HEK293T (cell line): ENCODE data around the gene TCFL5.

Experiments
- CTBP1 ChIP-seq: fragments of 450-650 bp; IDR thresholded peaks from 2 replicates; pipeline ENCODE4 v1.6.1; 2016; ENCODE audit warnings: borderline replicate concordance
- FOXA1 ChIP-seq: fragments of 450-650 bp; IDR thresholded peaks from 2 replicates; pipeline ENCODE4 v1.6.1; 2016; ENCODE audit warnings: mild to moderate bottlenecking
- FOXM1 ChIP-seq: fragments of 450-650 bp; IDR thresholded peaks from 2 replicates; pipeline ENCODE4 v1.6.1; 2017; ENCODE audit warnings: mild to moderate bottlenecking, borderline replicate concordance
- L3MBTL2 ChIP-seq: fragments of 450-650 bp; conservative IDR thresholded peaks from 2 replicates; pipeline ENCODE4 v1.6.1; 2016; ENCODE audit warnings: mild to moderate bottlenecking
- LEF1 ChIP-seq: fragments of 450-650 bp; IDR thresholded peaks from 2 replicates; pipeline ENCODE4 v1.6.1; 2017; ENCODE audit warnings: mild to moderate bottlenecking, borderline replicate concordance
- NFRKB ChIP-seq: fragments of 450-650 bp; IDR thresholded peaks from 2 replicates; pipeline ENCODE4 v1.6.1; 2016; ENCODE audit warnings: mild to moderate bottlenecking, moderate library complexity
- SP1 ChIP-seq: fragments of 450-650 bp; IDR thresholded peaks from 2 replicates; pipeline ENCODE4 v1.6.1; 2017
- SUZ12 ChIP-seq: fragments of 450-650 bp; IDR thresholded peaks from 2 replicates; pipeline ENCODE4 v1.6.1; 2016; ENCODE audit warnings: mild to moderate bottlenecking
- TARDBP ChIP-seq: fragments of 450-650 bp; IDR thresholded peaks from 2 replicates; pipeline ENCODE4 v1.6.1; 2016
- ZNF384 ChIP-seq: fragments of 450-650 bp; IDR thresholded peaks from 2 replicates; pipeline ENCODE4 v1.6.1; 2016
- TF ChIP-seq, protein P1 (sequence below): fragments of 450-650 bp; IDR thresholded peaks from 2 replicates; pipeline ENCODE4 v1.6.1; 2016

DNA sequence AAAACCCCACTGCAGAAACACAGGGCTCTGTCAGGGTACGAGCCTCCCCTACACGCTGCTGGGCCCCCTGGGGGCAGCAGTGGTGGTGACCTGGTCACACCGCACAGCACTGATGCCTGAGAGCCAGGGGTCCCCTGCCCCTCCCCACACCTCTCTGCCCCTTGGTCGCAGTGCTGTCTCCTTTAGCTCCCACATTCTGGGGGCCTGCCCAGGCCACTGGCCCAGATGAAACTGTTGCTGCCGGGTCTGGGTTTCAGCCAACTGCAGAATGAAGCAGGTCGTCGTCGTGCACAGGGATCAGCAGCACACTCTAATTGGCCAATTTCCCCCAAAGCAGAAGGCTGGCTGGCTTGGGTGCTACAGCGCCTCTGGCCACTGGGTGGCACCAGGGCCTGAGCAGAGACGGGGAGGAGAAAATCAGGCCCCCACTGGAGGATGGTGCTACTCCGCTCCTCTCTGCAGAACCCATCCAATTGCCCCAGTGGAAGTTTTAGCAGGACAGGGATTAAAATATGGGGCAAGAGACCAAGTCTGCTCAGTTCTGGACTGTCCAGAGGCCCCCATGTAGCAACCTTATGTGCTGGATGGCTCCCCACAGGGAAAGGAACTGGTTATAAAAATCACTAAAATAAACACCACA lies 38.5 kb upstream of the TCFL5 start:
- TF ChIP-seq FOXM1 (no peak), TARDBP (no peak), FOXA1 (no peak), LEF1 (no peak), L3MBTL2 (peak; percentile 52), ZNF384 (no peak), SP1 (no peak), CTBP1 (no peak), SUZ12 (no peak), NFRKB (no peak)
- TF ChIP-seq, protein P1, sequence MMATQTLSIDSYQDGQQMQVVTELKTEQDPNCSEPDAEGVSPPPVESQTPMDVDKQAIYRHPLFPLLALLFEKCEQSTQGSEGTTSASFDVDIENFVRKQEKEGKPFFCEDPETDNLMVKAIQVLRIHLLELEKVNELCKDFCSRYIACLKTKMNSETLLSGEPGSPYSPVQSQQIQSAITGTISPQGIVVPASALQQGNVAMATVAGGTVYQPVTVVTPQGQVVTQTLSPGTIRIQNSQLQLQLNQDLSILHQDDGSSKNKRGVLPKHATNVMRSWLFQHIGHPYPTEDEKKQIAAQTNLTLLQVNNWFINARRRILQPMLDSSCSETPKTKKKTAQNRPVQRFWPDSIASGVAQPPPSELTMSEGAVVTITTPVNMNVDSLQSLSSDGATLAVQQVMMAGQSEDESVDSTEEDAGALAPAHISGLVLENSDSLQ, result no peak
